GM23248 (cell line): Measurements from ENCODE around the gene LRRC49. TPM values are rescaled to one million over a fixed set of nuclear protein-coding genes. Genes with fewer than 3 reads are reported as not detected.
"Not testable (repeated sequence)": the region's sequence is repeated elsewhere in the genome, so short reads cannot be mapped to it uniquely, and the experiment has no call there.

ENCODE experiments used
- DNase-seq: peaks from one replicate; pipeline ENCODE4 v3.0.0-alpha.2; 2015
- H2AFZ ChIP-seq: fragments of 200-600 bp; sonication (generic); 2 replicates; pipeline ENCODE4 v1.6.1; 2016; ENCODE audit warnings: antibody characterized with exemption
- H3F3A ChIP-seq: fragments of 200-600 bp; sonication (generic); 2 replicates; pipeline ENCODE4 v1.6.1; 2016; ENCODE audit warnings: mild to moderate bottlenecking, antibody characterized with exemption, mixed run types; ENCODE audit not compliant: insufficient read depth
- H3K27ac ChIP-seq: fragments of 200-600 bp; sonication (generic); 2 replicates; pipeline ENCODE4 v1.5.1; 2016; ENCODE audit warnings: mild to moderate bottlenecking
- H3K27me3 ChIP-seq: fragments of 200-600 bp; sonication (generic); replicated peaks from 2 replicates; pipeline ENCODE4 v1.6.1; 2016; ENCODE audit warnings: mild to moderate bottlenecking; ENCODE audit not compliant: insufficient read depth
- H3K36me3 ChIP-seq: fragments of 200-600 bp; sonication (generic); 2 replicates; pipeline ENCODE4 v1.6.1; 2016; ENCODE audit warnings: low read depth, mild to moderate bottlenecking
- H3K4me1 ChIP-seq: fragments of 200-600 bp; sonication (generic); 2 replicates; pipeline ENCODE4 v1.6.1; 2016; ENCODE audit warnings: mild to moderate bottlenecking; ENCODE audit not compliant: insufficient read depth
- H3K4me2 ChIP-seq: fragments of 200-600 bp; sonication (generic); one replicate; pipeline ENCODE4 v1.6.1; 2016; ENCODE audit warnings: mild to moderate bottlenecking; ENCODE audit not compliant: unreplicated experiment
- H3K4me3 ChIP-seq: fragments of 200-600 bp; sonication (generic); 2 replicates; pipeline ENCODE4 v1.5.1; 2016; ENCODE audit warnings: mild to moderate bottlenecking
- H3K79me2 ChIP-seq: fragments of 200-600 bp; sonication (generic); 2 replicates; pipeline ENCODE4 v1.6.1; 2016; ENCODE audit warnings: mild to moderate bottlenecking; ENCODE audit not compliant: insufficient read depth
- H3K9ac ChIP-seq: fragments of 200-600 bp; sonication (generic); 2 replicates; pipeline ENCODE4 v1.6.1; 2016; ENCODE audit warnings: mild to moderate bottlenecking
- H3K9me2 ChIP-seq: fragments of 200-600 bp; sonication (generic); 2 replicates; pipeline ENCODE4 v1.6.1; 2016; ENCODE audit warnings: mixed run types, mild to moderate bottlenecking, moderate library complexity; ENCODE audit not compliant: insufficient read depth
- H3K9me3 ChIP-seq: fragments of 200-600 bp; sonication (generic); one replicate; pipeline ENCODE4 v1.6.1; 2017; ENCODE audit warnings: low read depth
- H4K20me1 ChIP-seq: fragments of 200-600 bp; sonication (generic); 2 replicates; pipeline ENCODE4 v1.6.0; 2016; ENCODE audit not compliant: insufficient read depth
- EZH2 ChIP-seq: fragments of 200-600 bp; sonication (generic); IDR thresholded peaks from 2 replicates; pipeline ENCODE4 v1.6.1; 2018; ENCODE audit warnings: antibody characterized with exemption, mild to moderate bottlenecking; ENCODE audit not compliant: insufficient read depth, poor library complexity, severe bottlenecking
- EZH2phosphoT487 ChIP-seq: fragments of 200-600 bp; sonication (generic); IDR thresholded peaks from 2 replicates; pipeline ENCODE4 v1.6.1; 2018; ENCODE audit warnings: antibody characterized with exemption, moderate library complexity, mild to moderate bottlenecking, low read depth; ENCODE audit not compliant: insufficient read depth
- WGBS, 2 experiments: methylation state at CpG; one replicate each; pipeline ENCODE4 v1.1.6; 2015 to 2017; ENCODE audit warnings: low lambda C conversion rate in 2 of 2, low coverage in 1 of 2; ENCODE audit errors: missing lambda C conversion rate in 2 of 2; 5-methylcytosine and 5-hydroxymethylcytosine counted together
- in situ Hi-C: fragments of 300-500 bp; cut with MboI; formaldehyde crosslinking; loops from 2 replicates; pipeline ENCODE4 v1.15.0; 2020
- polyA plus RNA-seq: library from polyadenylated mRNA; unstranded; fragments of >200 nt; fragmentation: Nextera tagmentation; extraction: Ambion mirVana; gene quantifications from 2 replicates; pipeline ENCODE4 v1.2.1, GENCODE V29; 2016
- total RNA-seq: library from RNA; depleted of rRNA; stranded (reverse); fragments of >200 nt; shearing (Covaris generic); gene quantifications from 2 replicates; pipeline ENCODE4 v1.2.3, GENCODE V29; 2014

LRRC49 gene
- total and polyA plus RNA-seq, 2 experiments from 2014 or later, result 7.6 to 10.3 TPM

- Histone ChIP-seq H3K9me3 (no peaks in the 10 kb centered on the region), H3F3A (peaks cover 14% of the 10 kb centered on the region), H2AFZ (no peak overlapping the region), H3K4me3 (no peak overlapping the region), H3K4me1 (peaks cover 19% of the 10 kb centered on the region), H4K20me1 (no peaks in the 10 kb centered on the region), H3K4me2 (no peak overlapping the region), H3K27me3 (no peaks in the 10 kb centered on the region), H3K79me2 (no peaks in the 10 kb centered on the region), H3K27ac (no peak overlapping the region), H3K36me3 (no peaks in the 10 kb centered on the region), H3K9ac (no peak overlapping the region), H3K9me2 (no peaks in the 10 kb centered on the region)
- 80 to 92% methylated on average over 2 of the region's 2 CpGs for WGBS, 2 experiments
- in situ Hi-C loops, result no loop called here
- TF ChIP-seq EZH2, result no peak
- no peak for TF ChIP-seq EZH2phosphoT487
- DNase-seq, result no peak
Observed at GRCh38 chr15:70922119-70922518, 29.5 kb downstream of the LRRC49 start.

- Histone ChIP-seq H3K4me1 (peaks cover 19% of the 10 kb centered on the region), H3K27me3 (no peaks in the 10 kb centered on the region), H3K4me2 (no peak overlapping the region), H3K79me2 (no peaks in the 10 kb centered on the region), H3K4me3 (no peak overlapping the region), H3K9me3 (no peaks in the 10 kb centered on the region), H3K36me3 (no peaks in the 10 kb centered on the region), H3K27ac (no peak overlapping the region), H3K9ac (no peak overlapping the region), H3K9me2 (no peaks in the 10 kb centered on the region), H2AFZ (no peak overlapping the region), H4K20me1 (no peaks in the 10 kb centered on the region), H3F3A (peaks cover 14% of the 10 kb centered on the region)
- no peak for TF ChIP-seq EZH2
- no peak for TF ChIP-seq EZH2phosphoT487
- WGBS, 2 experiments, result 88 to 96% methylated on average over 2 of the region's 2 CpGs
- in situ Hi-C loops, result no loop called here
- DNase-seq, result no peak
Observed at GRCh38 chr15:70923311-70924080, 30.9 kb downstream of the LRRC49 start.

- H3K36me3 ChIP-seq, DNase-seq, H3K27ac ChIP-seq, in situ Hi-C loops, H3K79me2 ChIP-seq, H3K9me2 ChIP-seq, H3K4me1 ChIP-seq, H3K9ac ChIP-seq, H3K4me3 ChIP-seq, H2AFZ ChIP-seq, H3K4me2 ChIP-seq, H3K27me3 ChIP-seq, H4K20me1 ChIP-seq, H3F3A ChIP-seq, H3K9me3 ChIP-seq: not testable (repeated sequence)
- 83 to 89% methylated on average over 1 of the region's 1 CpG for WGBS, 2 experiments
Observed at GRCh38 chr15:70926914-70927313, 34.3 kb downstream of the LRRC49 start.

GRCh38 chr15:70931821-70932220, 39.2 kb downstream of the LRRC49 start:
- no peak overlapping the region for H3K27ac ChIP-seq
- H3K9me3 ChIP-seq, result no peaks in the 10 kb centered on the region
- no peaks in the 10 kb centered on the region for H3K4me1 ChIP-seq
- no peak overlapping the region for H3K4me3 ChIP-seq
- H3F3A ChIP-seq, result no peaks in the 10 kb centered on the region
- no peaks in the 10 kb centered on the region for H3K79me2 ChIP-seq
- H3K36me3 ChIP-seq, result no peaks in the 10 kb centered on the region
- no peak overlapping the region for H2AFZ ChIP-seq
- H3K4me2 ChIP-seq, result no peak overlapping the region
- H3K27me3 ChIP-seq, result no peaks in the 10 kb centered on the region
- TF ChIP-seq EZH2phosphoT487 (no peak), EZH2 (no peak)
- DNase-seq, result no peak
- no peaks in the 10 kb centered on the region for H3K9me2 ChIP-seq
- in situ Hi-C loops, result no loop called here
- no peaks in the 10 kb centered on the region for H4K20me1 ChIP-seq
- no peak overlapping the region for H3K9ac ChIP-seq

- H3K27ac ChIP-seq, result no peak overlapping the region
- H2AFZ ChIP-seq, result no peak overlapping the region
- H3K79me2 ChIP-seq, result no peaks in the 10 kb centered on the region
- H3K27me3 ChIP-seq, result no peaks in the 10 kb centered on the region
- no peaks in the 10 kb centered on the region for H3F3A ChIP-seq
- H3K9me3 ChIP-seq, result no peaks in the 10 kb centered on the region
- H3K36me3 ChIP-seq, result no peaks in the 10 kb centered on the region
- WGBS, 2 experiments, result 67 to 78% methylated on average over 2 of the region's 2 CpGs
- in situ Hi-C loops, result no loop called here
- TF ChIP-seq EZH2phosphoT487 (no peak), EZH2 (no peak)
- H3K4me1 ChIP-seq, result no peaks in the 10 kb centered on the region
- no peak overlapping the region for H3K4me3 ChIP-seq
- no peak overlapping the region for H3K4me2 ChIP-seq
- H3K9ac ChIP-seq, result no peak overlapping the region
- no peaks in the 10 kb centered on the region for H4K20me1 ChIP-seq
- no peaks in the 10 kb centered on the region for H3K9me2 ChIP-seq
- DNase-seq, result no peak
Observed at GRCh38 chr15:70932397-70932796, 39.8 kb downstream of the LRRC49 start.
